HepG2 (cell line): ENCODE data around the gene ST3GAL2. TPM values are rescaled to one million over a fixed set of nuclear protein-coding genes. Genes with fewer than 3 reads are reported as not detected.
A peak's percentile ranks its signal among the peaks of the same experiment; 100 is the strongest.

ENCODE experiments used
- ATAC-seq: fragments of 200-7000 bp; cut with Tn5 transposase; 3 replicates; pipeline ENCODE4 v1.9.1; 2020; ENCODE audit warnings: mild to moderate bottlenecking, moderate library complexity
- BruUV-seq: library from RNA; stranded (reverse); fragments of 400-500 nt; replicated peaks from 2 replicates; lab custom pipeline; 2021; lab: Mats Ljungman, UMichigan
- CTCF ChIA-PET: fragments of 300-600 bp; formaldehyde crosslinking; extraction: SDS; loops from one replicate; lab custom pipeline; 2021; ENCODE audit warnings: low total read pairs, inconsistent platforms, low intra/inter-chr PET ratio; lab: Yijun Ruan, JAX
- POLR2A ChIA-PET: fragments of 350-600 bp; sonication (Branson Sonifier 250); formaldehyde crosslinking; loops from one replicate; lab custom pipeline; 2020; ENCODE audit warnings: antibody characterized with exemption, inconsistent platforms; lab: Yijun Ruan, JAX
- DNase-seq: peaks from one replicate; pipeline ENCODE4 v3.0.0-alpha.2; 2015; ENCODE audit warnings: low spot score
- FAIRE-seq: peaks from 3 replicates; lab custom pipeline; 2011; peaks lifted over from hg19 to GRCh38; lab: Jason Lieb, UNC
- H2AFZ ChIP-seq: one replicate; pipeline ENCODE4 v1.6.1; 2011; ENCODE audit warnings: low read length, inconsistent platforms
- H3K27ac ChIP-seq: fragments of 300-600 bp; 3 replicates; pipeline ENCODE4 v1.8.0; 2011; ENCODE audit warnings: mixed run types, mild to moderate bottlenecking, mixed read lengths, low read length, inconsistent platforms; ENCODE audit not compliant: insufficient read depth; ENCODE audit errors: extremely low read length
- H3K27me3 ChIP-seq, 2 experiments: fragments of 200-600 bp in 1 of 2; 2 replicates in 1 of 2; 3 replicates in 1 of 2; pipeline versions ENCODE4 v1.6.0 to v1.8.0; 2011; ENCODE audit warnings: low read length in 2 of 2, mild to moderate bottlenecking in 2 of 2, moderate library complexity in 2 of 2, inconsistent platforms in 1 of 2; ENCODE audit not compliant: insufficient read depth in 2 of 2, control insufficient read depth in 1 of 2
- H3K36me3 ChIP-seq, 2 experiments: fragments of 200-600 bp in 1 of 2; replicated peaks in 1 of 2; 2 replicates in 1 of 2; 3 replicates in 1 of 2; pipeline versions ENCODE4 v1.5.1 to v1.8.0; 2011; ENCODE audit warnings: low read length in 2 of 2, inconsistent platforms in 1 of 2; ENCODE audit not compliant: insufficient read depth in 2 of 2, control insufficient read depth in 1 of 2
- H3K4me1 ChIP-seq: 2 replicates; pipeline ENCODE4 v1.5.1; 2012; ENCODE audit warnings: low read length, inconsistent platforms; ENCODE audit not compliant: insufficient read depth
- H3K4me2 ChIP-seq: 2 replicates; pipeline ENCODE4 v1.6.0; 2011; ENCODE audit warnings: low read depth, low read length, inconsistent platforms
- H3K4me3 ChIP-seq, 3 experiments: fragments of 200-600 bp in 1 of 3; sonication (generic), shearing (Covaris generic) in 1 of 3; replicated peaks in 1 of 3; 2 replicates each; pipeline ENCODE4 v1.5.1; 2011 to 2016; ENCODE audit warnings: low read length in 3 of 3, inconsistent platforms in 2 of 3, low read depth in 2 of 3, mild to moderate bottlenecking in 2 of 3, control low read depth in 1 of 3, mixed read lengths in 1 of 3; ENCODE audit not compliant: insufficient read depth in 1 of 3
- H3K79me2 ChIP-seq: one replicate; pipeline ENCODE4 v1.6.1; 2011; ENCODE audit warnings: low read length, inconsistent platforms; ENCODE audit not compliant: insufficient read depth
- H3K9ac ChIP-seq: 2 replicates; pipeline ENCODE4 v1.6.0; 2011; ENCODE audit warnings: mild to moderate bottlenecking, low read depth, low read length, inconsistent platforms; ENCODE audit not compliant: insufficient read depth
- H3K9me3 ChIP-seq: 2 replicates; pipeline ENCODE4 v1.5.1; 2012; ENCODE audit warnings: mild to moderate bottlenecking, low read length
- H4K20me1 ChIP-seq: 2 replicates; pipeline ENCODE4 v1.6.0; 2011; ENCODE audit warnings: inconsistent platforms, mild to moderate bottlenecking, low read length, moderate library complexity; ENCODE audit not compliant: insufficient read depth
- FLYWCH1 ChIP-seq: sonication (generic); formaldehyde crosslinking; IDR thresholded peaks from 2 replicates; pipeline ENCODE4 v1.8.1; 2023; ENCODE audit warnings: mild to moderate bottlenecking, missing genetic modification reagents
- HNF4A ChIP-seq: sonication (generic); formaldehyde crosslinking; IDR thresholded peaks from 2 replicates; pipeline ENCODE4 v1.4.0; 2020; ENCODE audit warnings: missing genetic modification reagents
- ISX ChIP-seq: sonication (generic); formaldehyde crosslinking; conservative IDR thresholded peaks from 2 replicates; pipeline ENCODE4 v1.5.0; 2020; ENCODE audit warnings: missing genetic modification reagents
- MLXIP ChIP-seq: sonication (generic); formaldehyde crosslinking; IDR thresholded peaks from 2 replicates; pipeline ENCODE4 v1.9.0; 2021; ENCODE audit warnings: missing genetic modification reagents, borderline replicate concordance
- ZFP37 ChIP-seq: sonication (generic); formaldehyde crosslinking; IDR thresholded peaks from 2 replicates; pipeline ENCODE4 v1.4.0; 2020; ENCODE audit warnings: missing genetic modification reagents, borderline replicate concordance
- ZNF121 ChIP-seq: sonication (generic); formaldehyde crosslinking; IDR thresholded peaks from 2 replicates; pipeline ENCODE4 v1.5.0; 2020; ENCODE audit warnings: mild to moderate bottlenecking, missing genetic modification reagents
- ZNF17 ChIP-seq: sonication (generic); formaldehyde crosslinking; IDR thresholded peaks from 2 replicates; pipeline ENCODE4 v1.5.0; 2020; ENCODE audit warnings: mild to moderate bottlenecking, missing genetic modification reagents
- WGBS: methylation state at CpG from one replicate; pipeline ENCODE4 v1.1.6; 2017; ENCODE audit warnings: low lambda C conversion rate; 5-methylcytosine and 5-hydroxymethylcytosine counted together
- in situ Hi-C: cut with HindIII; loops from 2 replicates; pipeline ENCODE4 v1.10.0; 2017; ENCODE audit warnings: low pct_unique_long_range_greater_than_20kb; ENCODE audit not compliant: extremely low pct_ligation_motif_present
- intact Hi-C: fragments of 100-400 bp; cut with micrococcal nuclease; formaldehyde crosslinking; loops from one replicate; pipeline ENCODE4 v1.10.0; 2022; ENCODE audit not compliant: unreplicated experiment
- polyA plus RNA-seq, 8 experiments: library from polyadenylated mRNA; depleted of rRNA in 3 of 8; stranded (reverse) in 7 of 8; unstranded in 1 of 8; fragments of >200 nt; fragmentation: Illumina TruSeq in 4 of 8; extraction: Trizol in 4 of 8; gene quantifications; 2 replicates each; pipeline versions ENCODE4 v1.2.1 to v1.2.3, GENCODE V29; 2011 to 2016; ENCODE audit warnings: low read depth in 4 of 8, missing spikeins in 1 of 8, mixed read lengths in 1 of 8; ENCODE audit not compliant: insufficient read depth in 1 of 8
- total RNA-seq, 5 experiments: library from RNA; depleted of rRNA; stranded (reverse); fragments of >200 nt; fragmentation: Illumina TruSeq; extraction: Trizol; gene quantifications; 2 replicates each; pipeline ENCODE4 v1.2.3, GENCODE V29; 2016; ENCODE audit warnings: low read depth in 1 of 5
- TF ChIP-seq, protein P1 (sequence below): sonication (generic); formaldehyde crosslinking; IDR thresholded peaks from 2 replicates; pipeline ENCODE4 v1.5.1; 2020; ENCODE audit warnings: missing genetic modification reagents, mild to moderate bottlenecking, borderline replicate concordance

The ST3GAL2 gene
- total and polyA plus RNA-seq, 2 of the 13 experiments (the other 11 are each of a cell fraction or from before 2014, with no cell fraction given): 16.3 to 24.9 TPM

- peaks cover 63% of the 10 kb centered on the region for H3K4me1 ChIP-seq
- in situ Hi-C loops: no loop called here
- H3K36me3 ChIP-seq: no peaks in the 10 kb centered on the region
- no peak overlapping the region for H2AFZ ChIP-seq
- H3K27ac ChIP-seq: no peak overlapping the region
- 73% methylated on average over 4 of the region's 4 CpGs for WGBS
- POLR2A ChIA-PET: no interaction called here
- BruUV-seq: no TSS peak
- no peaks in the 10 kb centered on the region for H3K9me3 ChIP-seq
- no peak for DNase-seq
- H3K4me3 ChIP-seq: no peak overlapping the region
- no peaks in the 10 kb centered on the region for H4K20me1 ChIP-seq
- TF ChIP-seq ISX: no peak
- 0 out of 2 replicates have a peak, but pooled peaks have one; percentile 10 for TF ChIP-seq HNF4A (CRISPR knock-in tag)
- TF ChIP-seq ZNF121 (CRISPR knock-in tag): peak; percentile 90
- no peak for TF ChIP-seq FLYWCH1 (CRISPR knock-in tag)
- TF ChIP-seq, all 625 proteins: peak for 2
- H3K4me2 ChIP-seq: peak overlapping the region; percentile 32; the same call in 1 of the 2 replicates
- H3K79me2 ChIP-seq: no peaks in the 10 kb centered on the region
- ATAC-seq (peak; percentile 15; the same call in 1 of the 3 replicates), FAIRE-seq (peak; percentile 12)
- CTCF ChIA-PET: no interaction called here
- intact Hi-C loops: no loop called here
- no peaks in the 10 kb centered on the region for H3K27me3 ChIP-seq
- no peak overlapping the region for H3K9ac ChIP-seq
These were observed 5.6 kb upstream of the ST3GAL2 start for GRCh38 chr16:70444249-70445063.

DNA sequence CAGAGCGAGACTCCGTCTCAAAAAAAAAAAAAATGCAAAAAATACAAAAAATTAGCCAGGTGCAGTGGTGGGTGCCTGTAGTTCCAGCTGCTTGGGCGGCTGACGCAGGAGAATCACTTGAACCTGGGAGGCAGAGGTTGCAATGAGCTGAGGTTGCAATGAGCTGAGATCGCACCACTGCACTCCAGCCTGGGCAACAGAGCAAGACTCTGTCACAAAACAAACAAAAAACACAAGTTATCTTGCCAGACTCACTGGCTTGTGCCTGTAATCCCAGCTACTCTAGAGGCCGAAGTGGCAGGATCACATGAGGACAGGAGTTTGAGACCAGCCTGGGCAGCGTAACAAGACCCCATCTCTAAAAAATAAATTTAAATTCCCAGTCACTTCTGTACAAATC lies 3.4 kb upstream of the ST3GAL2 start:
- Histone ChIP-seq H3K79me2 (peaks cover 12% of the 10 kb centered on the region), H3K27me3 (no peaks in the 10 kb centered on the region; a peak in 1 of 5 replicates), H3K36me3 (no peaks in the 10 kb centered on the region), H3K4me3 (no peak overlapping the region), H3K4me1 (peaks cover 60% of the 10 kb centered on the region), H2AFZ (no peak overlapping the region), H3K4me2 (no peak overlapping the region), H3K9ac (no peak overlapping the region), H3K27ac (no peak overlapping the region), H3K9me3 (no peaks in the 10 kb centered on the region), H4K20me1 (no peaks in the 10 kb centered on the region)
- ATAC-seq (no peak), DNase-seq (no peak), FAIRE-seq (no peak)
- BruUV-seq: no TSS peak
- ChIA-PET POLR2A (interaction anchor here (5.4 to 8.3 kb wide), 3 partner anchors 12 to 62 kb away, joined by 61 to 78 read pairs (median 75); partner anchors contain the start of gene FCSK), CTCF (no interaction called here)
- intact Hi-C loops (no loop called here), in situ Hi-C loops (no loop called here)
- 76% methylated on average over 7 of the region's 7 CpGs for WGBS
- TF ChIP-seq MLXIP (CRISPR knock-in tag): no peak
- no peak for TF ChIP-seq ZFP37 (CRISPR knock-in tag)
- TF ChIP-seq ZNF17 (CRISPR knock-in tag): no peak
- TF ChIP-seq, protein P1, sequence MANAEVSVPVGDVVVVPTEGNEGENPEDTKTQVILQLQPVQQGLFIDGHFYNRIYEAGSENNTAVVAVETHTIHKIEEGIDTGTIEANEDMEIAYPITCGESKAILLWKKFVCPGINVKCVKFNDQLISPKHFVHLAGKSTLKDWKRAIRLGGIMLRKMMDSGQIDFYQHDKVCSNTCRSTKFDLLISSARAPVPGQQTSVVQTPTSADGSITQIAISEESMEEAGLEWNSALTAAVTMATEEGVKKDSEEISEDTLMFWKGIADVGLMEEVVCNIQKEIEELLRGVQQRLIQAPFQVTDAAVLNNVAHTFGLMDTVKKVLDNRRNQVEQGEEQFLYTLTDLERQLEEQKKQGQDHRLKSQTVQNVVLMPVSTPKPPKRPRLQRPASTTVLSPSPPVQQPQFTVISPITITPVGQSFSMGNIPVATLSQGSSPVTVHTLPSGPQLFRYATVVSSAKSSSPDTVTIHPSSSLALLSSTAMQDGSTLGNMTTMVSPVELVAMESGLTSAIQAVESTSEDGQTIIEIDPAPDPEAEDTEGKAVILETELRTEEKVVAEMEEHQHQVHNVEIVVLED: no peak
- peak; percentile 96 for TF ChIP-seq ZNF121 (CRISPR knock-in tag)
